ENCODE data around the gene STYXL1. TPM values are rescaled to one million over a fixed set of nuclear protein-coding genes. Genes with fewer than 3 reads are reported as not detected.

Gene STYXL1
- total RNA-seq, 2 donors from 2014 or later = 69.8 to 72.0 TPM

DNA sequence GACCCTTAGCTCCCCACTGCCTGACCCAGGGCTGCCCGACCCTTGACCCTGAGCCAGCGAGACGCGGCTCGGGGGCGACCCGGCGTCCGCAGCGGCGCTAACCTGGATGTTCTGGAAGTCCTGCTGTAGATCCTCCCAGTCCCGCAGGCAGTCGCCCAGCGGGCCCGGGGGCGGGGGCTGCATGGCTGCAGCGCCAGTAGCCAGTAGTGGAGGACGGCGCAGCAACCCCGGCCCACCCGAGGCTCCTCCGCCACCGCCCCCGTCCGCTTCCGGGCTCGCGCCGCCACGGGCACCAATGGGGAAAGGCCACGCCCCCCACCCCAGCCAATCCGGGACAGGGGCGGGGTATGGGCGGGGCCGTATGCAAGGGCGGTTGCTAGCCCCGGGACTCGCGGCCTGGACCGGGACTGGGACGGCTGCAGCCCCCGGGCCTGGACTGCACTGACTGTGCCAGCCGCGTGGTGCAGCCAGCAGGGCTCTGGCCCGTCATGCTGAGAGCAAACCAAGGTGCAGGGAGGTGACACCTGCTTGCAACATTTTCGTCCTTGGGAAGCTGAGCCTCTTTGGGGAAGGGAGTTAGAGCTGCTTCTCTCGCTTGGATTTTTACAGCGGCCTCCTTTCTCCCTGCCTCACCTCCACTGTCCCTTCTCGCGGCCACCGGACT, 53.3 kb downstream of the STYXL1 start, which contains the start of gene TMEM120A:
Gene TMEM120A (minus strand): TSS at position 208 of the 664 bp plus-strand sequence. CDS start 25 bp downstream, at position 183.
- no peak for TF ChIP-seq CTCF (conservative IDR thresholded peaks at IDR 0.05)
- Histone ChIP-seq H3K9ac (ENCODE audit: extremely low read depth, low read length, poor library complexity, severe bottlenecking) (peak within 1 kb of the TSS; percentile 38), H3K27me3 (ENCODE audit: control insufficient read depth, insufficient read depth, low read length, poor library complexity, severe bottlenecking) (no peaks in the 10 kb centered on the region), H3K27ac (ENCODE audit: low read depth, low read length) (peak within 1 kb of the TSS; percentile 73), H3K9me3 (ENCODE audit: control insufficient read depth, low read length) (no peaks in the 10 kb centered on the region), H3K4me1 (ENCODE audit: control insufficient read depth, insufficient read depth, low read length) (peaks cover 6% of the 10 kb centered on the region), H3K36me3 (ENCODE audit: control insufficient read depth, insufficient read depth, low read length) (peaks cover 13% of the 10 kb centered on the region), H3K4me3 (ENCODE audit: low read length) (peak within 1 kb of the TSS; percentile 83)
- peak within 1 kb of the TSS; percentile 85 for H3K27ac Mint-ChIP-seq
- peak; percentile 98 for DNase-seq
- H3K27me3 Mint-ChIP-seq (ENCODE audit: insufficient read depth) = no peaks in the 10 kb centered on the region
- 5 to 6% methylated on average over 30 to 51 of the region's 51 CpGs for WGBS, 2 experiments (ENCODE audit: insufficient coverage in 1 of 2, insufficient read length in 1 of 2)
- H3K4me1 Mint-ChIP-seq = peaks cover 19% of the 10 kb centered on the region
- H3K9me3 Mint-ChIP-seq = no peaks in the 10 kb centered on the region
- H3K36me3 Mint-ChIP-seq (ENCODE audit: low read depth) = peaks cover 35% of the 10 kb centered on the region
- peak within 1 kb of the TSS; percentile 54 for H3K4me3 Mint-ChIP-seq

GRCh38 chr7:75993689-75994387, 54.0 kb downstream of the STYXL1 start:
- Mint-ChIP-seq H3K4me1 (peaks cover 22% of the 10 kb centered on the region), H3K4me3 (peak overlapping the region; percentile 54), H3K27me3 (ENCODE audit: insufficient read depth) (no peaks in the 10 kb centered on the region), H3K36me3 (ENCODE audit: low read depth) (peaks cover 31% of the 10 kb centered on the region), H3K9me3 (no peaks in the 10 kb centered on the region), H3K27ac (peak overlapping the region; percentile 79)
- WGBS, 2 experiments (ENCODE audit: insufficient coverage in 1 of 2, insufficient read length in 1 of 2) = 4 to 5% methylated on average over 13 to 38 of the region's 40 CpGs
- DNase-seq = peak; percentile 92
- Histone ChIP-seq H3K9me3 (ENCODE audit: control insufficient read depth, low read length) (no peaks in the 10 kb centered on the region), H3K4me3 (ENCODE audit: low read length) (peak overlapping the region; percentile 83), H3K27me3 (ENCODE audit: control insufficient read depth, insufficient read depth, low read length, poor library complexity, severe bottlenecking) (no peaks in the 10 kb centered on the region), H3K4me1 (ENCODE audit: control insufficient read depth, insufficient read depth, low read length) (peaks cover 9% of the 10 kb centered on the region), H3K27ac (ENCODE audit: low read depth, low read length) (peak overlapping the region; percentile 73), H3K36me3 (ENCODE audit: control insufficient read depth, insufficient read depth, low read length) (peaks cover 13% of the 10 kb centered on the region), H3K9ac (ENCODE audit: extremely low read depth, low read length, poor library complexity, severe bottlenecking) (peak overlapping the region; percentile 38)
- TF ChIP-seq CTCF (conservative IDR thresholded peaks at IDR 0.05) = no peak

DNA sequence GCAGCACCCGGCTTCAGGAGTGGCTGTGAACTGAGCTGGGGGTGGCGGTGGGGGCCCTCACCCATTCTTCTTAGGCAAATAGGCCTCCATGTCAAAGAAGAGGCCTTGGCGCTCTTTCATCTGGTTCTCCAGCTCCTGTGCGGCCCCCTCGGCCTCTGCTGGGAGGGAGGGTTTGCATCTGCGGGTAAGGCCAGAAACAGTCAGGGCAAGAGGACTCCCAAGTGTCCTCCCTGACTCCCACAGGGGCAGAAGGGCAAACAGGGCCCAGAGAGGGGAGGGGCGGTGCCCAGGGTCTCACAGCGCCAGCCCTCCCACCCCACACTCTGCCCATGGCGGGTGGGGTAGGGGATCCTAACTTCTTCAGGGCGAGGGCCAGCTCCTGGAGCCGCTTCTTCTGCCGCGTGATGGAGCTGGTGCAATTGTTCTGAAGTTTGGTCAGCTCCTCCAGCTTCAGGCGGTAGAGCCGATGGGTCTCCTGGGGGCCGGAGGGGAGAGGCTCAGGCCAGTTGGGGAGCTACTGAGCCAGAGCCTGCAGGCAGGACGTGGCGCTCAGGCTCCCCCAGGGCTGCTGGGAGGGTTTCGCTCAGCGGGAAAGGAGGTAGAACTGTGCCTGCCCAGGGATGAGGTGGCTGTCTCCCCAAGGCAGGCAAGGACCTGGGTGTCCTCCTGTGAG, 55.6 kb downstream of the STYXL1 start:
- H3K4me3 Mint-ChIP-seq = no peak overlapping the region
- no peaks in the 10 kb centered on the region for H3K27me3 Mint-ChIP-seq (ENCODE audit: insufficient read depth)
- DNase-seq = peak; percentile 51
- Histone ChIP-seq H3K4me3 (ENCODE audit: low read length) (no peak overlapping the region), H3K9ac (ENCODE audit: extremely low read depth, low read length, poor library complexity, severe bottlenecking) (no peak overlapping the region), H3K27ac (ENCODE audit: low read depth, low read length) (no peak overlapping the region), H3K27me3 (ENCODE audit: control insufficient read depth, insufficient read depth, low read length, poor library complexity, severe bottlenecking) (no peaks in the 10 kb centered on the region), H3K9me3 (ENCODE audit: control insufficient read depth, low read length) (no peaks in the 10 kb centered on the region), H3K4me1 (ENCODE audit: control insufficient read depth, insufficient read depth, low read length) (peaks cover 9% of the 10 kb centered on the region), H3K36me3 (ENCODE audit: control insufficient read depth, insufficient read depth, low read length) (peaks cover 13% of the 10 kb centered on the region)
- TF ChIP-seq CTCF (conservative IDR thresholded peaks at IDR 0.05) = no peak
- no peak overlapping the region for H3K27ac Mint-ChIP-seq
- 91 to 92% methylated on average over 6 to 20 of the region's 20 CpGs for WGBS, 2 experiments (ENCODE audit: insufficient coverage in 1 of 2, insufficient read length in 1 of 2)
- H3K36me3 Mint-ChIP-seq (ENCODE audit: low read depth) = peaks cover 22% of the 10 kb centered on the region
- no peaks in the 10 kb centered on the region for H3K9me3 Mint-ChIP-seq
- H3K4me1 Mint-ChIP-seq = peaks cover 22% of the 10 kb centered on the region
